HG03469 (cell line): ENCODE data around the gene C12orf76.
"Not testable (repeated sequence)": the region's sequence is repeated elsewhere in the genome, so short reads cannot be mapped to it uniquely, and the experiment has no call there.

Experiments
- ATAC-seq: cut with Tn5 transposase; IDR thresholded peaks from one replicate; pipeline ENCODE4 v1.9.1; 2021; ENCODE audit warnings: mild to moderate bottlenecking, moderate library complexity, moderate number of reproducible peaks; ENCODE audit not compliant: unreplicated experiment

The C12orf76 gene, protein sequence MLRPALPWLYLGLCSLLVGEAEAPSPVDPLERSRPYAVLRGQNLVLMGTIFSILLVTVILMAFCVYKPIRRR

DNA sequence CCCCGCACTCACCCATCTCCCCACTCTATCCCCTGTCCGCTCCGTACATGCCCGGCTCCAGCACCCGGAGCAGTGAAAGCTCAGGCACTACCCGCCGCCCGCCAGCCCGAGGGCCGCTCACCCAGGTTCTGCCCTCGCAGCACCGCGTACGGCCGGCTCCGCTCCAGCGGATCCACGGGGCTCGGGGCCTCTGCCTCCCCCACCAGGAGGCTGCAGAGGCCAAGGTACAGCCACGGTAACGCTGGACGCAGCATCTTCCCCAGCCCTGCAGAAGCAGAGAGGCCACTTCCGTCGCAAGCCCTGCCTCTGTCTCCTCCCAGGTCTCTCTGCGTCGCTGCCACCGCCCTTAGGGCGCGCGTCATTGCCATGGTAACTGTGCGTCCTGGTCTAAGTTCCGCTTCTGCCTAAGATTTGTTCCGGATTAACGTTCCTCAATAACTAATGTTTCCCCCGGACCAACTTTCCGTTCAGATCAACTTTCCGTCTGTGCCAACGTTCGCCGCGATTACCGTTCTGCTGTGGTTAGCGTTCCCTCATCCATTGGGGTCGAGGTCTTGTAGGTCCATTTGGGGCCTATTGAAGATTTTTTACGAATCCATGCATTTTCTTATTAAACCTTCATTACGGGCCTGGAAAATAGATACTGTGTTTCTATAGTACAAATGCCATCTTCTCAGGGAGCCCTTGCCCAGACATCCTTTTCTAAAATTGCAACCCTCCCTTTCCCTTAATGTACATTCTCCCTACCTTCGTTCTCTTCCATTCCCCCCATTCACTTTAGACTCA is at the start of gene C12orf76:
Gene C12orf76 (minus strand): TSS at position 281 of the 786 bp plus-strand sequence. CDS start 27 bp downstream, at position 254.
- peak; percentile 94 for ATAC-seq

DNA sequence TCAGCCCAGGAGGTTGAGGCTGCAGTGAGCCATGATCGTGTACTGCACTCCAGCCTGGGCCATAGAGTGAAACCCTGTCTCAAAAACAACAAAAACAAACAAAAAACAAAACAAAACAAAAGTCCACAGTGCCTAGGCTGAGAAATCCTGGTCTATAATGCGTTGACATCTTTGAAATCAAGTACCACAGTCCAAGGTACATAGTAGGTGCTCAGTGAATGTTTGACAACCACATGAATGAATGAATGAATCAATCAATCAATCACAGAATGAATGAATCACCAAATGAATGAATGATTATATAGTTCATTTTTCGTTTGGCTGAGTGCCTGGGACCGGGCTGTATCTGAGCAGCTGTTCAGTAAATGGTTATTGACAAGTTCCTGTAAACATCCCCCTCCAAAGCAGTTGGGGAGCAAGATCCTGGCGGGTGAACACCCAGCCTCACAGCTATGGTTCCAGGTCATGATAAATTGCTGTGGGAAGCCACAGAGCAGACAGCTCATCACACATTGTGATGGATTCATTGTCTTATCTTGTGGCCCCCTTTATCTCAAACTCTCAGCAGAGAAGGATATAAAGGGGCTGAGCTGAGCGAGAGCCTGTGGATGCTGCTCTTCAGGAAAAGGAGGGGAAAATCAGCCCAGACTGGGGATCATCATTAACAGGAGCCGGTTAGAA is 45.4 kb upstream of the C12orf76 start:
- ATAC-seq, result no peak

DNA sequence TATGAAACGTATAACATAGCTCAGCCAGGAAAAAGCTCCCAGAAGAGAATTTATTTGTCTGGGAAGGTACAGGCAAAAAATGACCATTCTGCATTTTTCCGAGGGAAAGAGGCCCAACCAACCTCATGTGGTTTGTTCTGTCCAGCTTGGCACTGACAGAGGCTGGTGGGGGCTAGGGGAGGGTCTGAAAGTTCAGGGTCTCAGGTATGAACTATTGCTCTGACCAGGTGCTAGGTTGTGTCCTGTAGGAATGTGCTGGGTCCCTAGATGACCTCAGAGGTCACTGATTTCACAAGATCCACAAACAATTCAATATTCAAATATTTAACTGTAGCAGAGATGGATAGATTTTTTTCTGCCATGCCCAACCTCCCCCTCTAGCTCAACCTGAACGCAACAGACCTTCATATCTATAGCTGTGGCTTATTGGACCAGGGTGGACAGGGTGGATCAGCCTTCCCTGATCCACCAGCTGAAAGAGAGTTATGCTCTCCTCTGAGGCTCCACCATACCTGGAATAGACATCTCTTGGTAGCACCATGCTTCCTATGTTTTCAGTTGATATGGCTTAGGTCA is 42.9 kb upstream of the C12orf76 start:
- no peak for ATAC-seq

DNA sequence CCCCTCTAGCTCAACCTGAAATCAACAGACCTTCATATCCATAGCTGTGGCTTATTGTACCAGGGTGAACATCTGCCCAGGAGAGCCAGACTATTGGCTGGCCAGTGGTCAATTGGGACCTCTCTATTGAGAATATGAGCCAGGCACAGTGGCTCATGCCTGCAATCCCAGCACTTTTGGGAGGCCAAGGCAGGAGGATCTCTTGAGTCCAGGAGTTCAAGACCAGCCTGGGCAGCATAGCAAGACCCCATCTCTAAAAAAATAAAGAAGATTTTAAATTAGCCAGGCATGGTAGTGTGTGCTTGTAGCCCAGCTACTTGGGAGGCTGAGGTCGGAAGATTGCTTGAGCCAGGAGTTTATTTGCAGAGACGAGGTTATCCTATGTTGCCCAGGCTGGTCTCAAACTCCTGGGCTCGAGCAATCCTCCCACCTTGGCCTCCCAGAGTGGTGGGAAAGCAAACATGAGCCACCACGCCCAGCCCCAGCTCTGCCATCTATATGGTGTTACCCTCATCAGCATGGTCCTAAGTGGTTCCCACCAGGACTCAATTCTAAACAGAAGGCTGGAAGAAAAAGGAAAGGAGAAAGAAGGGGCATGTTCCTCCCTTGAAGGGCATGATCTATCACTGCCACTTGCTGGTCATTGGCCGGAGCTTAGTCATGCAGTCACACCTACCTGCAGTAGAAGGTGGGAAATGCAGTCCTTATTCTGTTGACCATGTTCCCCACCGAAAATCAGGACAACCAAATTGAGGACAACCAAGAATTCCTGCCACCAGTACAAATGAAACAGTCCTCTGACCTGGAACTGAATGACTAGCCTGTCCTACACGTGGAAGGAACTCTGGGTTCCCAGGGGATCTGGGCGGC is 42.2 kb upstream of the C12orf76 start:
- no peak for ATAC-seq

DNA sequence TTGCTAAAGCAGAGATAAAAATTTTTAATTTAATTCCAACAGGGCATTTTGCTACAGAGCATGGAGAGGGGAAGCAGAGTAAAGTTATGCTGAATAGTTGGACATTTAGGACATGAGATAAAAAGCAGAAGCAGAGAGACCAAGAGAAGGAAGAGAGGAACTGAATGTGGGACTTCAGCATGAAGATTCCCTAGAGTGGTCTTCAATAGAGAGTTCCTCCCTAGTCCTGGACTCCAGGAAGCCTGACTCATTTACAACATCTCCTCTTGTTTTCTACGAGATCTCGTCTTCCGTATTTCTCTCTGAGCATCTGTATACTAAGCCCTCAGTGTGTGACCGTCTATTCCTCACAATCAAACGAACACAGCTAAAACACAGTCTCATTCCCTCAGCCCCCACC is 40.6 kb upstream of the C12orf76 start:
- no peak for ATAC-seq

DNA sequence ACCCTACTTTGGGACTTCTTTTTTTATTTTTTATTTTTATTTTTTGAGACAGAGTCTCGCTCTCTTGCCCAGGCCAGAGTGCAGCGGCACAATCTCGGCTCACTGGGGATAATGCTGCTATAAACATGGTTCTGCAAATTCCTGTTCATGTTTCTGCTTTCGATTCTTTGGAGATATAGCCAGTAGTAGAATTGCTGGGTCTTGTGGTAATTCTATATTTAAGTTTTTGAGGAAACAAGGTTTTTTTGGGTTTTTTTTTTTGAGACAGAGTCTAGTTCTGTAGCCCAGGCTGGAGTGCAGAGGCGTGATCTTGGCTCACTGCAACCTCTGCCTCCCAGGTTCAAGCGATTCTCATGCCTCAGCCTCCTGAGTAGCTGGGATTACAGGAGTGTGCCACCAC is 39.9 kb upstream of the C12orf76 start:
- not testable (repeated sequence) for ATAC-seq

DNA sequence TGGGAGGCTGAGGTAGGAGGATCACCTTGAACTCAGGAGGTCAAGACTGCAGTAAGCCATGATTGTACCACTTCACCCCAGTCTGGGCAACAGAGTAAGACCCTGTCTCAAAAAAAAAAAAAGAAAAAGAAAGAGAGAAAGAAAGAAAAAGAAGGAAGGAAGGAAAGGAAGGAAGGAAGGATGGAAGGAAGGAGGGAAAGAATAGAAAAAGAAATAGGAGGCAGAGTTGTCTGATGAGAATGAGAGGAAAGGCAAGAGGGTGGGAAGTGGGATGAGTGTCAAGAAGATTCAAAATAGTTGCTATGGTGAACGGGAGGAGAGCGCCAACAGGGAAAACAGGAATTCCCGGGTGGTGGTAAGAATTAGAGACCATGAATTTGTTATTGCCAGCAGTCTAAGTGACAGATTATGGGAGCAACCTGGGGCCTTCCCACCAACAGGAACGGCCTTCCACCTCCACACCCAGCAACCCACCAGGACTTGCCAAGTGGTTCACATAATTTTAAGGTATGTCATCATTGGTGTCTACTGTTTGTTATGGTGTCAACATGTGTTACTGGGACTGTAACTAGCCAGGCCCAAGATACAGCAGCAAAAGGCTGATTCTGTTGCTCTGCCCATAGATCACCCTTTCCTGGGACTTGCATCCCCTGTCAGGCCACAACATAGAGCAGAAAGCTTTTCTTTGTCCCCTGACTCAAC is 36.1 kb upstream of the C12orf76 start:
- ATAC-seq, result no peak

DNA sequence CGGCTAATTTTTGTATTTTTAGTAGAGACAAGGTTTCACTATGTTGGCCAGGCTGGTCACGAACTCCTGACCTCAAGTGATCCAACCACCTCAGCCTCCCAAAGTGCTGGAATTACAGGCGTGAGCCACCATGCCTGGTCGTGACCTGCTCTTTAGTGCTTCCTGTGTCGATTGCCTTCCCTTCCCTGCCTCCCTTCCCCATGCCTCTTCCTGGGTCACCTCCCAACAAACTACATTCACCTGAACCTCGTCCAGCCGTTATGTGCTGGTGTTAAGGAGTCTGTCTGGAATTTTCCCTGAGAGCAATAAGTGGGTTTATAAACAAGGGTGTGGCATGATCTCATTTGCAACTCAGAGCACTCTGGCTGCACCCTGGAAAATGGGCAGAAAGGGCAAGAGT is 32.1 kb upstream of the C12orf76 start:
- no peak for ATAC-seq

DNA sequence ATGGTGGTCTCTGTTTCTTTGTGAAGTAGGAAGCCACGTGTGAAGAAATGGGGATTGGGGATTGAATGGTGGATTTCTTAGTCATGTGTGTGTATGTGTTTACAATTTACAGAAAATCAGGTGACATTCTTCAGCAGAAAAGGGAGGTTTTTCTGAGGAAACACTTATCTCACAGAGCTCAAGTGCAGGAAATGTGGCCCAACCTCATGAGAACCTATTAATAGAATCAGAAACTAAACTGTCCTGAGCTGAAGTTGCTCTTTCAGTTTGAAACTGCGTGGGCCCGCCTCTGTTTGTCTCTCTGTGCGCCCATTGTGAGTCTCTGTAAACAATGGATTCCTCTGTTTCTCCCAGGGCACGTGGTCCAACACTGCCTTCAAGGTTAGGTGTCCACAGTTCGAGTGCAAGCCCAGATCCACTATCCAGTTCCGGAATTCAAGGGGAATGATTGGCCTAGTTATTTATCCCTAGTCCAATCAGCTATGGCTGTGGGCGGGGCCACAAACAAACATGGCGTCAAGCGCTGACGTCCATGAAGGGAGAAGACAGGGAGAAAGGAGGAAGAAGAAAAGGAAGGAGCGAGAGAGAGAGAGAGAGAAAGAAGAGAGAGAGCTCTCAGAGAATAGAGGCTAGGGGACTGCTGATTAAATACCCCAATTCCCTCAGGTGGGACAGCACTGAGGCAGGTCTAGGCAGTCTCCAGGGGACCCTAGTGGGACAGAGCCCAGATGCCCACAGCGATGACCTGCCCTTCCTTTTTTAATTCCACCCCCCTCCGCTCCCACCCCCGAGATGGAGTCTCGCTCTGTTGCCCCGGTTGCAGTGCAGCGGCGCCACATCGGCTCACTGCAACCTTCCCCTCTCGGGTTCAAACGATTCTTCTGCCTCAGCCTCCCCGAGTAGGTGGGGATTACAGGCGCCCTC is 31.4 kb upstream of the C12orf76 start:
- peak; percentile 70 for ATAC-seq

DNA sequence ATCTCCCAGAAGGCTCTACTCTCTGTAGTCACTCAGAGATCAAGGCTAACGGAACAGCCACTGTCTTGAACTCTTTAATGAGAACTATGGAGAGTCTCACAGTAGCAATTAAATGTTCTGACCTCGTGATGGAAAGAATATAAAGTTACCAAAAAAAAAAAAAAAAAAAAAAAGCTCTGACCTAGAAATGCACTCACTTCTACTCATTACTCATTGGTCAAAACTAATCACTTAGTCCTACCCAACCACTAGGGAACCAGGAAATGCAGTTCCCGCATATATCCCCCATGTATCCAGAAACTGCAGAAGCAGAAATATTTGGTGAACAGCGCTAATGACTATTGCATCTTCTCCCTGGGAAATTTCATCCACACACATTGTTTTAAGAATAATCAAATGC is 29.5 kb upstream of the C12orf76 start:
- ATAC-seq, result no peak

DNA sequence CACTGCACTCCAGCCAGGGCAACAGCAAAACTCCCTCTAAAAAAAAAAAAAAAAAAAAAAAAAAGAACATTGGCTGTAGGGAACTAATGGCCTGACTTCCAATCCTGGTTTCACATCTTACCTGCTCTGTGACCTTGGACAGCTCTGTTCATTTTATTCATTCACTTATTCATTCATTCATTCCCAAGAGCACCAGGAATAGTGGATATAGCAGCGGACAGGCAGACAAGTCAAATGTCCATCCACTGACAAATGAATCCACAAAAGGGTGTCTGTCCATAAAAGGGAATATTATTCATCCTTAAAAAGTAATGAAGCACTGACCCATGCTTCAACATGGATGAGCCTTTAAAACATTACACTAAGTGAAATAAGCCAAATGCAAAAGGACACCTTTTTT is 27.6 kb upstream of the C12orf76 start:
- ATAC-seq, result no peak

DNA sequence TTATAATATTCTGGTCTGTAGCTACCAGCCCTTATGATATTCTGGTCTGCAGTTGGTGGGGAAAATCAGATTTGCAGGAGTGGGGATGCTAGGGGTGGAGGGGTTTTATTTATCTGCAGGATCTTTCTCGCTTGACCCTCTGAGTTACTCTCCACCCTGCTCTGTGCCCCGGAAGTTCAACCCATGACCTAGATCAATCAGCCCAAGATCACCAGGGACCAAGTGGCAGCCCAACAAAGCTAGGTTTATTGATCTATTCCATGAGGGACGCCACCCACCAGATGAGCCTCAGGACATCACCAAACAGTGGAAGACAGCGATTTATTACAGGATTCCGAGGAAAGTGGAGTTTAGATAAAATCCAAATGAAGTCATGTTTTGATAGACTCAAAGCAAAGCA is 25.8 kb upstream of the C12orf76 start:
- ATAC-seq, result no peak

DNA sequence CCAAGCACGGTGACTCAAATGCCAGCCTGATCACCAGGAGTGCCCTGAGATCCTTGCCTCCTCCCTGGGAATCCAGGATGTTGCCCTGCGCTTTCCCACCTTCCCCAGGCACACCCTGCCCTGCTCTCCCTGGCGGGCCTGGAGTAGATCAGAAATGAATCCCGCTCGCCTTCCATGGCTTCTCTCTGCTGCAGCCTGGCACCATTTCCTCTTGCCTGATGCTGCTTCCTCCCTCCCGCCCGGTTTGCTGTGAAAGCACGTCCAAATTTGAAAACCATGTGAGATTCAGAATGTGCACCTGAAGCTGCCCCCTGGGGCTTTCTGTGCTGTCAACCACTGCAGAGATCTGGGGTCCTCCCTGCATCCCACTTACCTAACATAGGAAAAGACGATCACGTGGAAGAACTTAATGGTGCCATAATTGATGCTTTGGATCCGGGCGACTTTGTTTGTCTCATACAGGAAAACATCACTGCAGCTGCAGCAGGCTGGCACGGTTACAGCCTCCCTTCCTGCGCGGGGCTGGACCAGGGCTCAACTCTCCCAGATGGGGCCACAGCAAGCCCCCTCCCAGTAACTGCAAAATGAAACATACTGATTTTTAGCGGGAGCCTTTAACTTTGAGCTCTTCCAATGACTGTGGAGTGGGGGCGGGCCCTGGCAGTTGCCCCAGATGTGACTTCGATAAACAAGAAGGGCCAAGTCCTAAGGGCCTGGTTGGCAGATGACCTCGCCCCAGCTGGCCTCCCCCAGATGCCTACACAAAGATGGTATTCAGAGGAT is 24.9 kb upstream of the C12orf76 start:
- no peak for ATAC-seq

DNA sequence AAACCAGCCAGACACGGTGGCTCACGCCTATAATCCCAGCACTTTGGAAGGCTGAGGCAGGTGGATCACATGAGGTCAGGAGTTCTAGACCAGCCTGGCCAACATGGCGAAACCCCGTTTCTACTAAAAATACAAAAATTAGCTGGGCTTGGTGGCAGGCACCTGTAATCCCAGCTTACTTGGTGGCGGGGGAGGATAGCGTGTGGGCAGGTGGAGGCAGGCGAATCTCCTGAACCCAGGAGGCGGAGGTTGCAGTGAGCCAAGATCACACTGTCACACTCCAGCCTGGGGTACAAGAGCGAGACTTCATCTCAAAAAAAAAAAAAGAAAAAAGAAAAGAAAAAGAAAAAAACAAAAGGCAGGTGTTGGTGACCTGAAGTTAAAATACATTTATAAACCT is 24.3 kb upstream of the C12orf76 start:
- not testable (repeated sequence) for ATAC-seq

DNA sequence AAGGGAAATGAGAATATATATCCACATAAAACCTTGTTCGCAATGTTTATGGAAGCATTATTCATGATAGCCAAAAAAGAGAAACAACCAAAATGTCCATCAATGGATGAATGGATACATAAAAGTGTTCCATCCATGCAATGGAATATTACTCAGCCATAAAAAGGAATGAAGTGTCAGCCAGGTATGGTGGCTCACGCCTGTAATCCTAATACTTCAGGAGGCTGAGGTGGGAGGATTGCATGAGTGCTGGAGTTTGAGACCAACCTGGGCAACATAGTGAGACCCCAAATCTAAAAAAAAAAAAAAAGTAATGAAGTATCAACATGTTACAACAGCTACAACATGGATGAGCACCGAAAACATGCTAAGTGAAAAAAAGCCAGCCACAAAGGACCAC is 23.6 kb upstream of the C12orf76 start:
- no peak for ATAC-seq

DNA sequence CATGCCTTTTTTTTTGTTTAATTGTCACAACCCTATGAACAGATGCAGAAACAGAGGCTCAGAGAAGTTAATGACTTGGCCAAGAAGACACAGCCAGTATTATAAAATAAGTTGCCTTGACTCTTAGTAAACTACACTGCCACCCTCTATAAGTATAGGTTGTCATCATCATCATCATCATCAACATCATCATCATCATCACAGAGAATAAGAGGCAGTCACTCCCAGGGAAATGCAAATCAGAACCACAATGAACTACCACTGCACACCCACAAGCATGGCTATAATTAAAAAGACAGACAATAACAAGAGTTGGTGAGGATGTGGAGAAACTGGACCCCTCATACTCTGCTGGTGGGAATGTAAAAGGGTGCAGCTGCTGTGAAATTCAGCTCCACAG is 23.2 kb upstream of the C12orf76 start:
- no peak for ATAC-seq

DNA sequence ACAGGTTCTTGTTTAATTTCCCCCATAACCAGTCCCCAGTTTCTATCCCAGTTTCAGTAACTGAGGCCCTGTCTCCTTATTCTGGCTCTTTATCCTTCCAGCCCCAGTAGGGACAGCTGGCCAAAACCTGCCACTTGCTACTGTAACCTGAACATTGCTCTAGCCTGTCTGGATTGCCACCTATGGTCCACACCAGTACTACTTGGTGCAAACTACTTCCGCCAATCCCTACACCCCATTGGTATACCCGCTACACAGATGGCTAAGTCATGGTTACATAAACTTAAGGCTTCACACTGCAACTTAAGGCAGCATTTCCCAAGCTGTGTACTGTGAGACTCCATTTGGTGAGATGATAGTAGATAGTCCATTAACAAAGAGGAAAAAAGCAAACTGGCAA is 20.3 kb upstream of the C12orf76 start:
- ATAC-seq, result no peak

DNA sequence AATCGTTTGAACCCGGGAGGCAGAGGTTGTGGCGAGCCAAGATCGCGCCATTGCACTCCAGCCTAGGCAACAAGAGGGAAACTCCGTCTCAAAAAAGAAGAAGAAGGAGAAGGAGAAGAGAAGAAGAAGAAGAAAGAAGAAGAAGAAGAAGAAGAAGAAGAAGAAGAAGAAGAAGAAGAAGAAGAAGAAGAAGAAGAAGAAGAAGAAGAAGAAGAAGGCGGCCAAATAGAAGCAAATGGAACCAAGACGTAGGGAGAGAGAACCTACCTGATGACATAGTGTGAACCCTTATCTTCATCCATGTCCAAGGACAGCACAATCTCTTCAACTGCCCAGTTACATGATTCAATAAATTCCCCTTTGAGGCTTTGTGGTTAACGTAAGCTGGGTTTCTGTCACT is 19.8 kb upstream of the C12orf76 start:
- not testable (repeated sequence) for ATAC-seq
